ENCODE measurements around the gene ADORA2A.
"Not testable (repeated sequence)": the region's sequence is repeated elsewhere in the genome, so short reads cannot be mapped to it uniquely, and the experiment has no call there.

Gene ADORA2A

DNA sequence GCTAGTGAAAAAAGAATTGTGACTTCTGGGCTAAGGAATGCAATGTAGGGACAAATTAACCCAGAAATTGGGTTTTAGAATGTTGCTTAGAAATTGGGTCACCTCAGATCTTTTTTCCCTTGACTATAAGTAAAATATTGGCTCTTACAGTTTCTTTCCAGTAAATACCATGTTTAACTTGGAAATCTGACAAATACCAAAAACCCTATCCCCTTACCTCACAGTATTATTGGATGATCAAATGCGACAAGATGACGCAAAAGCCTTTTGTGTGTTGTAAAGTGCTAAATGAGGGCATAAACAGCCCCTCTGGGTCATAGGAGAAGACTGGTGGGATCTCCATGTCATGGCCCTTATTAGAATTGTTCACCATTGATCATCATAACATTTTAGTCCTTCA, 61.6 kb downstream of the ADORA2A start:
- DNase-seq (ENCODE audit: low read depth in 2 of 2) = no peak

GRCh38 chr22:24489434-24489833, 62.0 kb downstream of the ADORA2A start:
- not testable (repeated sequence) for DNase-seq (ENCODE audit: low read depth in 2 of 2)

Data from stimulated activated CD8-positive, alpha-beta memory T cell treated with anti-CD3 and anti-CD28 coated beads, Interleukin-15, amount 100 ng/mL, for 48 hours (primary cell).